Immature natural killer cell (primary cell): ENCODE results near the gene PAM. TPM values are rescaled to one million over a fixed set of nuclear protein-coding genes. Genes with fewer than 3 reads are reported as not detected.

Experiments
- DNase-seq, 3 donors: peaks; one replicate each; pipeline ENCODE4 v3.0.0; 2022; ENCODE audit warnings: mixed read lengths in 1 of 3
- H3K27ac Mint-ChIP-seq, 6 donors: one replicate each; pipeline ENCODE4 v1.8.0; 2020; ENCODE audit warnings: mixed read lengths in 6 of 6, mild to moderate bottlenecking in 5 of 6, inconsistent platforms in 4 of 6, moderate library complexity in 3 of 6
- H3K27me3 Mint-ChIP-seq, 3 donors: one replicate each; pipeline ENCODE4 v1.8.0; 2020 to 2021; ENCODE audit warnings: low read depth in 3 of 3, mild to moderate bottlenecking in 3 of 3, mixed read lengths in 3 of 3, moderate library complexity in 3 of 3, inconsistent platforms in 1 of 3
- H3K36me3 Mint-ChIP-seq, 3 donors: one replicate each; pipeline ENCODE4 v1.8.0; 2020; ENCODE audit warnings: mixed read lengths in 3 of 3, inconsistent platforms in 2 of 3, mild to moderate bottlenecking in 2 of 3
- H3K4me1 Mint-ChIP-seq, 2 donors: one replicate each; pipeline ENCODE4 v1.8.0; 2020; ENCODE audit warnings: inconsistent platforms in 2 of 2, mild to moderate bottlenecking in 2 of 2, mixed read lengths in 2 of 2, moderate library complexity in 1 of 2
- H3K4me3 Mint-ChIP-seq, 5 donors: one replicate each; pipeline ENCODE4 v1.8.0; 2020; ENCODE audit warnings: mild to moderate bottlenecking in 5 of 5, mixed read lengths in 5 of 5, inconsistent platforms in 3 of 5, moderate library complexity in 3 of 5
- H3K9me3 Mint-ChIP-seq, 6 donors: one replicate each; pipeline ENCODE4 v1.8.0; 2020; ENCODE audit warnings: mild to moderate bottlenecking in 6 of 6, mixed read lengths in 6 of 6, inconsistent platforms in 4 of 6, moderate library complexity in 3 of 6
- polyA plus RNA-seq, 3 donors: library from polyadenylated mRNA; unstranded; fragments of 300-500 nt; fragmentation: Illumina TruSeq; gene quantifications; one replicate each; pipeline ENCODE4 v1.2.3, GENCODE V29; 2021

The PAM gene
- polyA plus RNA-seq, 3 donors from 2014 or later, result 55.2 to 96.2 (median 95.6) TPM

GRCh38 chr5:102850503-102850902, 95.4 kb downstream of the PAM start:
- Mint-ChIP-seq H3K27me3 (peaks cover 0 to 1% (median 0%) of the 10 kb centered on the region in 3 donors), H3K4me3 (no peak overlapping the region), H3K36me3 (peaks cover 3 to 21% (median 3%) of the 10 kb centered on the region in 3 donors), H3K4me1 (peaks cover 36 to 49% of the 10 kb centered on the region in 2 donors), H3K9me3 (no peaks in the 10 kb centered on the region), H3K27ac (peak overlapping the region in 3 of 6 donors; percentile 26 to 52 (median 37))
- DNase-seq, result no peak

GRCh38 chr5:102853680-102854079, 98.6 kb downstream of the PAM start:
- Mint-ChIP-seq H3K4me3 (peak overlapping the region; percentile 56 to 84 (median 76)), H3K27me3 (peaks cover 0 to 1% (median 0%) of the 10 kb centered on the region in 3 donors), H3K9me3 (no peaks in the 10 kb centered on the region), H3K27ac (peak overlapping the region; percentile 69 to 90 (median 80)), H3K4me1 (peaks cover 55 to 63% of the 10 kb centered on the region in 2 donors), H3K36me3 (peaks cover 0 to 7% (median 2%) of the 10 kb centered on the region in 3 donors)
- peak; percentile 53 to 69 (median 61) for DNase-seq

- Mint-ChIP-seq H3K4me3 (peak overlapping the region; percentile 73 to 86 (median 84)), H3K27ac (peak overlapping the region; percentile 85 to 95 (median 90)), H3K9me3 (no peaks in the 10 kb centered on the region), H3K4me1 (peaks cover 70 to 80% of the 10 kb centered on the region in 2 donors), H3K36me3 (no peaks in the 10 kb centered on the region), H3K27me3 (no peaks in the 10 kb centered on the region)
- DNase-seq, result peak; percentile 50 to 57 (median 51)
Observed at GRCh38 chr5:102855681-102856388, 100.7 kb downstream of the PAM start.

- peak overlapping the region; percentile 85 to 95 (median 90) for H3K27ac Mint-ChIP-seq
- H3K4me1 Mint-ChIP-seq, result peaks cover 75 to 85% of the 10 kb centered on the region in 2 donors
- peak overlapping the region; percentile 73 to 86 (median 84) for H3K4me3 Mint-ChIP-seq
Observed at GRCh38 chr5:102856389-102856777, 101.3 kb downstream of the PAM start.

GRCh38 chr5:102857076-102857818, 102.1 kb downstream of the PAM start:
- H3K9me3 Mint-ChIP-seq, result no peaks in the 10 kb centered on the region
- H3K36me3 Mint-ChIP-seq, result no peaks in the 10 kb centered on the region
- H3K27ac Mint-ChIP-seq, result peak overlapping the region; percentile 85 to 95 (median 90)
- DNase-seq, result no peak
- H3K27me3 Mint-ChIP-seq, result no peaks in the 10 kb centered on the region
- H3K4me3 Mint-ChIP-seq, result peak overlapping the region; percentile 33 to 86 (median 55)
- H3K4me1 Mint-ChIP-seq, result peaks cover 77 to 87% of the 10 kb centered on the region in 2 donors

More at GRCh38 chr5:102856389-102856777, 101.3 kb downstream of the PAM start:
- H3K9me3 Mint-ChIP-seq, result no peaks in the 10 kb centered on the region
- no peaks in the 10 kb centered on the region for H3K27me3 Mint-ChIP-seq
- H3K36me3 Mint-ChIP-seq, result no peaks in the 10 kb centered on the region
- DNase-seq, result no peak

- Mint-ChIP-seq H3K27ac (peak overlapping the region in 4 of 6 donors; percentile 37 to 75 (median 62)), H3K9me3 (no peaks in the 10 kb centered on the region), H3K4me1 (peaks cover 74 to 82% of the 10 kb centered on the region in 2 donors)
Observed at GRCh38 chr5:102858221-102858620, 103.1 kb downstream of the PAM start.

GRCh38 chr5:102858808-102859207, 103.7 kb downstream of the PAM start:
- Mint-ChIP-seq H3K4me1 (peaks cover 68 to 76% of the 10 kb centered on the region in 2 donors), H3K27ac (peak overlapping the region; percentile 73 to 95 (median 89)), H3K36me3 (no peaks in the 10 kb centered on the region), H3K9me3 (no peaks in the 10 kb centered on the region), H3K27me3 (no peaks in the 10 kb centered on the region), H3K4me3 (peak overlapping the region in 1 of 5 donors; percentile 37)
- peak in 1 of 3 donors; percentile 33 for DNase-seq

More at GRCh38 chr5:102858221-102858620, 103.1 kb downstream of the PAM start:
- Mint-ChIP-seq H3K4me3 (no peak overlapping the region), H3K27me3 (no peaks in the 10 kb centered on the region), H3K36me3 (no peaks in the 10 kb centered on the region)
- no peak for DNase-seq

- Mint-ChIP-seq H3K4me1 (peaks cover 60 to 74% of the 10 kb centered on the region in 2 donors), H3K27ac (peak overlapping the region; percentile 59 to 83 (median 70))
Observed at GRCh38 chr5:102860035-102860434, 104.9 kb downstream of the PAM start.

GRCh38 chr5:102863058-102863457, 108.0 kb downstream of the PAM start:
- no peak for DNase-seq
- Mint-ChIP-seq H3K4me1 (peaks cover 47 to 71% of the 10 kb centered on the region in 2 donors), H3K27ac (peak overlapping the region; percentile 10 to 83 (median 76)), H3K36me3 (peaks cover 0 to 3% (median 0%) of the 10 kb centered on the region in 3 donors), H3K4me3 (no peak overlapping the region), H3K9me3 (no peaks in the 10 kb centered on the region), H3K27me3 (peaks cover 0 to 2% (median 0%) of the 10 kb centered on the region in 3 donors)

More at GRCh38 chr5:102860035-102860434, 104.9 kb downstream of the PAM start:
- Mint-ChIP-seq H3K36me3 (no peaks in the 10 kb centered on the region), H3K27me3 (no peaks in the 10 kb centered on the region), H3K4me3 (no peak overlapping the region), H3K9me3 (no peaks in the 10 kb centered on the region)
- no peak for DNase-seq

- H3K9me3 Mint-ChIP-seq, result no peaks in the 10 kb centered on the region
- peaks cover 49 to 73% of the 10 kb centered on the region in 2 donors for H3K4me1 Mint-ChIP-seq
- H3K27ac Mint-ChIP-seq, result peak overlapping the region; percentile 18 to 97 (median 74)
- H3K27me3 Mint-ChIP-seq, result peaks cover 0 to 2% (median 0%) of the 10 kb centered on the region in 3 donors
- no peak for DNase-seq
- peak overlapping the region in 1 of 5 donors; percentile 23 for H3K4me3 Mint-ChIP-seq
- H3K36me3 Mint-ChIP-seq, result peaks cover under 1 to 9% (median under 1%) of the 10 kb centered on the region in 3 donors
Observed at GRCh38 chr5:102863764-102864560, 108.9 kb downstream of the PAM start.

GRCh38 chr5:102865171-102865509, 110.0 kb downstream of the PAM start:
- H3K4me3 Mint-ChIP-seq, result peak overlapping the region; percentile 86 to 94 (median 89)
- no peaks in the 10 kb centered on the region for H3K9me3 Mint-ChIP-seq
- H3K4me1 Mint-ChIP-seq, result peaks cover 51 to 74% of the 10 kb centered on the region in 2 donors
- H3K27ac Mint-ChIP-seq, result peak overlapping the region; percentile 89 to 97 (median 94)
- DNase-seq, result no peak
- H3K27me3 Mint-ChIP-seq, result peaks cover 0 to 2% (median 0%) of the 10 kb centered on the region in 3 donors
- H3K36me3 Mint-ChIP-seq, result peaks cover 12 to 21% (median 13%) of the 10 kb centered on the region in 3 donors

GRCh38 chr5:102865510-102866236, 110.6 kb downstream of the PAM start:
- Mint-ChIP-seq H3K4me1 (peaks cover 48 to 77% of the 10 kb centered on the region in 2 donors), H3K4me3 (peak overlapping the region; percentile 86 to 94 (median 89)), H3K9me3 (no peaks in the 10 kb centered on the region), H3K27me3 (peaks cover 0 to 2% (median 0%) of the 10 kb centered on the region in 3 donors), H3K27ac (peak overlapping the region; percentile 89 to 97 (median 94)), H3K36me3 (peaks cover 14 to 24% (median 15%) of the 10 kb centered on the region in 3 donors)
- DNase-seq, result peak; percentile 77 to 80 (median 79)
